DND-41 (cell line): ENCODE results near the gene LRRC4B.

ENCODE experiments used
- ATAC-seq: fragments of 200-7000 bp; cut with Tn5 transposase; 3 replicates; pipeline ENCODE4 v1.9.1; 2021; ENCODE audit warnings: low read depth; ENCODE audit not compliant: insufficient read depth
- DNase-seq: peaks from one replicate; pipeline ENCODE4 v3.0.0-alpha.2; 2020
- H2AFZ ChIP-seq: 2 replicates; pipeline ENCODE4 v1.6.0; 2012; ENCODE audit warnings: low read depth, low read length
- H3K27ac ChIP-seq: 2 replicates; pipeline ENCODE4 v1.5.1; 2012; ENCODE audit warnings: low read length, inconsistent platforms
- H3K27me3 ChIP-seq: fragments of 200-600 bp; sonication (generic); 2 replicates; pipeline ENCODE4 v1.6.0; 2012; ENCODE audit warnings: low read length, mild to moderate bottlenecking, inconsistent platforms; ENCODE audit not compliant: insufficient read depth, poor library complexity
- H3K36me3 ChIP-seq: 2 replicates; pipeline ENCODE4 v1.5.1; 2012; ENCODE audit warnings: low read length, inconsistent platforms; ENCODE audit not compliant: insufficient read depth
- H3K4me1 ChIP-seq: 2 replicates; pipeline ENCODE4 v1.5.1; 2012; ENCODE audit warnings: mild to moderate bottlenecking, low read length; ENCODE audit not compliant: insufficient read depth
- H3K4me2 ChIP-seq: 2 replicates; pipeline ENCODE4 v1.6.0; 2012; ENCODE audit warnings: mild to moderate bottlenecking, moderate library complexity, low read length, inconsistent platforms; ENCODE audit not compliant: insufficient read depth
- H3K4me3 ChIP-seq, 2 experiments: fragments of 200-600 bp in 1 of 2; shearing (Covaris generic) in 1 of 2; 2 replicates each; pipeline ENCODE4 v1.5.1; 2012 to 2016; ENCODE audit warnings: inconsistent platforms in 2 of 2, low read length in 2 of 2, mild to moderate bottlenecking in 2 of 2, low read depth in 1 of 2, moderate library complexity in 1 of 2
- H3K79me2 ChIP-seq: 2 replicates; pipeline ENCODE4 v1.6.0; 2012; ENCODE audit warnings: low read length, inconsistent platforms; ENCODE audit not compliant: insufficient read depth
- H3K9ac ChIP-seq: 2 replicates; pipeline ENCODE4 v1.6.0; 2012; ENCODE audit warnings: low read depth, mild to moderate bottlenecking, inconsistent platforms, low read length, moderate library complexity
- H3K9me3 ChIP-seq: 2 replicates; pipeline ENCODE4 v1.5.1; 2012; ENCODE audit warnings: low read length, moderate library complexity, mild to moderate bottlenecking, inconsistent platforms; ENCODE audit not compliant: insufficient read depth, severe bottlenecking
- H4K20me1 ChIP-seq: 2 replicates; pipeline ENCODE4 v1.6.0; 2012; ENCODE audit warnings: low read length; ENCODE audit not compliant: insufficient read depth
- EZH2 ChIP-seq: IDR thresholded peaks from 3 replicates; pipeline ENCODE4 v1.6.1; 2012; ENCODE audit warnings: borderline replicate concordance, low read depth, mild to moderate bottlenecking, moderate library complexity, low read length, inconsistent platforms; ENCODE audit not compliant: severe bottlenecking
- TF ChIP-seq, protein P1 (sequence below): IDR thresholded peaks from 2 replicates; pipeline ENCODE4 v1.5.1; 2012; ENCODE audit warnings: borderline replicate concordance, low read length, moderate library complexity, mild to moderate bottlenecking; ENCODE audit not compliant: poor library complexity, severe bottlenecking; ENCODE audit errors: extremely low read depth

LRRC4B gene

GRCh38 chr19:50509366-50509765, 58.9 kb downstream of the LRRC4B start:
- Histone ChIP-seq H2AFZ (no peak overlapping the region), H3K4me2 (no peak overlapping the region), H3K36me3 (no peaks in the 10 kb centered on the region), H3K27me3 (no peaks in the 10 kb centered on the region), H3K9me3 (no peaks in the 10 kb centered on the region), H3K27ac (no peak overlapping the region), H3K4me3 (no peak overlapping the region), H3K79me2 (peaks cover 6% of the 10 kb centered on the region; the same call in 1 of the 2 replicates), H4K20me1 (no peaks in the 10 kb centered on the region), H3K4me1 (peaks cover 21% of the 10 kb centered on the region), H3K9ac (no peak overlapping the region)
- DNase-seq, result no peak
- TF ChIP-seq EZH2, result no peak
- TF ChIP-seq, protein P1, sequence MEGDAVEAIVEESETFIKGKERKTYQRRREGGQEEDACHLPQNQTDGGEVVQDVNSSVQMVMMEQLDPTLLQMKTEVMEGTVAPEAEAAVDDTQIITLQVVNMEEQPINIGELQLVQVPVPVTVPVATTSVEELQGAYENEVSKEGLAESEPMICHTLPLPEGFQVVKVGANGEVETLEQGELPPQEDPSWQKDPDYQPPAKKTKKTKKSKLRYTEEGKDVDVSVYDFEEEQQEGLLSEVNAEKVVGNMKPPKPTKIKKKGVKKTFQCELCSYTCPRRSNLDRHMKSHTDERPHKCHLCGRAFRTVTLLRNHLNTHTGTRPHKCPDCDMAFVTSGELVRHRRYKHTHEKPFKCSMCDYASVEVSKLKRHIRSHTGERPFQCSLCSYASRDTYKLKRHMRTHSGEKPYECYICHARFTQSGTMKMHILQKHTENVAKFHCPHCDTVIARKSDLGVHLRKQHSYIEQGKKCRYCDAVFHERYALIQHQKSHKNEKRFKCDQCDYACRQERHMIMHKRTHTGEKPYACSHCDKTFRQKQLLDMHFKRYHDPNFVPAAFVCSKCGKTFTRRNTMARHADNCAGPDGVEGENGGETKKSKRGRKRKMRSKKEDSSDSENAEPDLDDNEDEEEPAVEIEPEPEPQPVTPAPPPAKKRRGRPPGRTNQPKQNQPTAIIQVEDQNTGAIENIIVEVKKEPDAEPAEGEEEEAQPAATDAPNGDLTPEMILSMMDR, result no peak
- no peak for ATAC-seq

- no peaks in the 10 kb centered on the region for H3K27me3 ChIP-seq
- H4K20me1 ChIP-seq, result no peaks in the 10 kb centered on the region
- H3K4me2 ChIP-seq, result no peak overlapping the region
- no peaks in the 10 kb centered on the region for H3K9me3 ChIP-seq
- H2AFZ ChIP-seq, result no peak overlapping the region
- peaks cover 21% of the 10 kb centered on the region for H3K4me1 ChIP-seq
- TF ChIP-seq, protein P1, result no peak
- TF ChIP-seq EZH2, result no peak
- ATAC-seq (no peak), DNase-seq (no peak)
- H3K27ac ChIP-seq, result no peak overlapping the region
- H3K4me3 ChIP-seq, result no peak overlapping the region
- H3K36me3 ChIP-seq, result no peaks in the 10 kb centered on the region
- no peak overlapping the region for H3K9ac ChIP-seq
- H3K79me2 ChIP-seq, result peaks cover 6% of the 10 kb centered on the region; the same call in 1 of the 2 replicates
Observed at GRCh38 chr19:50508843-50509190, 59.4 kb downstream of the LRRC4B start.

- Histone ChIP-seq H3K27ac (no peak overlapping the region), H3K4me2 (no peak overlapping the region), H3K27me3 (no peaks in the 10 kb centered on the region), H3K9me3 (no peaks in the 10 kb centered on the region), H3K36me3 (no peaks in the 10 kb centered on the region), H2AFZ (no peak overlapping the region), H4K20me1 (no peaks in the 10 kb centered on the region), H3K4me3 (no peak overlapping the region), H3K9ac (no peak overlapping the region), H3K79me2 (peaks cover 6% of the 10 kb centered on the region; the same call in 1 of the 2 replicates), H3K4me1 (peaks cover 21% of the 10 kb centered on the region)
- TF ChIP-seq, protein P1, result no peak
- TF ChIP-seq EZH2, result no peak
- no peak for ATAC-seq
- DNase-seq, result no peak
Observed at GRCh38 chr19:50507376-50507775, 60.9 kb downstream of the LRRC4B start.

- H3K9ac ChIP-seq, result no peak overlapping the region
- no peak overlapping the region for H3K4me2 ChIP-seq
- DNase-seq (no peak), ATAC-seq (no peak)
- no peak overlapping the region for H3K27ac ChIP-seq
- no peak overlapping the region for H3K4me3 ChIP-seq
- no peak overlapping the region for H2AFZ ChIP-seq
- H3K27me3 ChIP-seq, result no peaks in the 10 kb centered on the region
- H3K4me1 ChIP-seq, result peaks cover 14% of the 10 kb centered on the region
- TF ChIP-seq EZH2, result no peak
- TF ChIP-seq, protein P1, result no peak
- H3K9me3 ChIP-seq, result no peaks in the 10 kb centered on the region
- no peaks in the 10 kb centered on the region for H4K20me1 ChIP-seq
- H3K36me3 ChIP-seq, result no peaks in the 10 kb centered on the region
- peaks cover 6% of the 10 kb centered on the region; the same call in 1 of the 2 replicates for H3K79me2 ChIP-seq
Observed at GRCh38 chr19:50506700-50507099, 61.5 kb downstream of the LRRC4B start.
